Measurements from ENCODE around the gene PAX5.

PAX5 gene

DNA sequence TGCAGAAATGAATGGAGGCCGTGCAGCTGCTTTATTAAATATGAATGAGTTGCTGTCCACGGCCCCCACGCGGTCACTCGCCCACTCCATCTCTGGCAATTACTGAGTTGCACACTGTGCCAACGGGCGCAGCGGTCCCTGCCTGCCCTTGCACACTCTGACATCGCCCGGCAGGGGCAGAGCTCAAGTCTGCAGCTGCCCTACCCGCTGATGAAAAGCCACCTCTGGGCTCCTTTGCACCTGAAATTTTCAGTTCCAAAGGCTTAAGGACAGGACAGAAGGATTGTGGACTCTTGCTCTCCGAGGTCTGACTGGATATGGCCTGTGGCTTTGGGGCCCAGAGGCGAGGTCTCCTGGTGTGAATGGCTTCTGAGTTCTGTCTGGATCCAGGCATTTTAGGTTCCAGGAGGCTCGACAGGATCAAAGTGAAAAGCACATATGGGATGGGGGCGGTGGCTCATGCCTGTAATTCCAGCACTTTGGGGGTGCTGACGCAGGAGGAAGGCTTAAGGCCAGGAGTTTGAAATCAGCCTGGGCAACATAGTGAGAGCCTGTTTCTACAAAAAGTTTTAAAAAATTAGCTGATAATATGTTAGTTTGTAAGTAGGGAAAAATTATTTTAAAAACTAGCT lies 201.8 kb downstream of the PAX5 start:
- DNase-seq (ENCODE audit: low read depth), result no peak

DNA sequence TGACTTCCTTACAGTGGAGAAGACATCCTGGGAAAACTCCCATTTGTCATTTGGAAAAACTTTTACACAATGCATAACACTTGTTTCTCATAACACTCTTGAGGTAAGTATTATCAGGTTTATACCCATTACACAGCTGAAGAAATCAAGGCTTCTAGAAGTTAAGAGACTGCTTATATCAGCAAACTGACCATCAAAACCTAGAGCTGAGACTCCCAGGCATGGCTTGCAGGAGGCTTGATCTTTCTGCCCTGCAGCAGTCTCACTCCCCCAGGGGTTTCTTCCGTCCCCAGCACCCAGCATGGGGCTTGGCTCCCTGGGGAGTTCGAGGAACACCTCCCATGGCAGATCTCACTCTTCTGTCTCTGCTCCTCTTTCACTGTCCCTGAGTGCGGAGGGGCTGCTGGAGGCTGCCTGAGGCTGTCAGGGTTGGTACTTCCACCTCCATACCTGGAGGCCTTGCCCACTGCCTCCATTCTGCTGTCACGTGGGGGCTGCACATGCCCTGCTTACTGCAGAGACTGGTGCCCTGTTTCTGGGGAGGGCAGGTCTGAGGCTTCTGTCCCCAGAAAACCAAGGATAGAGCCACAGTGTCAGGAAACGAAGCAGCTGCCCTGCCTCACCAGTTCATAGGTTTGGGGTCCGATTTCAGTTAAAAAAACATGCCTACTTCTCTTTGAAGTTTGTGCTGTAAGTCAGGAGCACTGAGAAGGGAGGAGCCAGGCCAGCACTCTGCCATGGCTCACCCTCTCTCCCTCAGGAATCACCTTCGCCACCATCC lies 202.5 kb downstream of the PAX5 start:
- DNase-seq (ENCODE audit: low read depth), result no peak

DNA sequence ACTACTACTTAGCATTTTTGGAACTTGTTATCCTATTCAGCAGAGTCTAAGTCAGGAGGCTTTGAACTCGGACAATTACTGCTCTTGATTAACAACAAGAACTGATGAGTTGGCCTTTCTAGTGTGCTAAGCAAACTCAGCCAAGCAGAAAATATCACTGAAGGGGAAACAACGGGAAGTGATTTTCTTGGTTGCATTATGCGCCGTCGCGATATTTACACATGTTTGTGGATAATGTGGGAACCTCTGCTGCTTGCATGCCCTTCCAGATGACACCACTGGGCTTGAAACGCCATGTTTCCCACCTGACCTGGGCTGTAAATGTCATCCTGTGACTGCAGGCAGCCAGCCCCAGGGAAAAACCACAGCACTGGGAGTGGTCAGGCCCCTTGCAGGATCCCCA lies 205.5 kb downstream of the PAX5 start:
- no peak for DNase-seq (ENCODE audit: low read depth)

DNA sequence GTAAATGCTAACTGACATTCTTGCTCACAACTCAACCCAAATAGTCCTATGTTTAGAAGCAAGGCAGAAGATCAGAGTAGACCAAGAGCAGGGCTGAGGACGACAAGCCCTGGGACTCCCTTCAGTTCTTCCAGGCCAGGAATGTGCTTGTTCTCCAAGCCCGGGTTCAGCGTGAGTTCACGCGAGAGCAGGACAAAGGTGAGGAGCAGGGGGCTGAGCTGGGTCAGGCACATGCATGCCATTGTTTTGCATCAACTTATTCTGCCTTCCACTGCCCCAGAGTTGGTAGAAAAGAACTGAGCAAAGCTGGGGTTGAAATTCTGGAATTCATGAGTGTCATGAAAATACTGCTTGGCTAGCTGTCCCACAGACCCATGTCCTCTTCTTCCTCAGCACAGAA lies 206.5 kb downstream of the PAX5 start:
- no peak for DNase-seq (ENCODE audit: low read depth)

DNA sequence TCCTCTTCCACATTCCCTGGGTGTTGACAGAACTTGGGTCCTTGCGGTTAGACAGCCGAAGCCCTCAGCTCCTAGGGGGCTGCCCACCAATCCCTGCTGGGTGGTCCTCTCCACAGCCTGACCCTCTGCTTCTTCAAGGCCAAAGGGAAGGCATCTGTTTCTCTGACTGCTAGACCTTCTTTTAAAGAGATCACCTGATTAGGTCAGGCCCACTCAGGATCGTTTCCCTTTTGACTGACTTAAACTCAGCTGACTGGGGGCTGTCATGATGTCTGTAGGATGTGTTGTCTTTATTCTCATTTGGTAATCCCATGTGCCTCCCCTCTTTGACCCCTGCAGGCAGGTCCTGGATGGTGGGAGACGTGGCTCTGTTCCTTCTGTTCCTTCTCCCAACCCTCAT lies 207.5 kb downstream of the PAX5 start:
- no peak for DNase-seq (ENCODE audit: low read depth)

DNA sequence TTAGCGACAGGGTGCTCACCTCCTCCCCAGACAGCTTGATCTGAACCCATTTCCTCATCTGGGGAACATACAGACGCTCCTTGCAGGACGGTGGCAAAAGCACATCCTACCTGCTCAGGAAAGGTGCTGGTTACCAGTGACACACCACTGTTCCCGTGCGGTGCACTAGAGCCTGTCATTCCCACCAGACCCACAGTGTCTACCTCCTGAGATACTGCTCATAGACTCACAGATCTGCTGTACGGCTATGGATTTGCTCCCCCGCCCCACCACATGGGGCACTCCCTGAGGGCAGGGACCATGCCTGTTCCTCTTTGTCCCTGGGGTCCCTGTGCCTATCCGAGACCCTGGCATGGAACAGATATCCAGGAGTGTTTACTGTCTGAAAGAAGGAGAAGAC lies 208.9 kb downstream of the PAX5 start:
- DNase-seq (ENCODE audit: low read depth), result no peak

DNA sequence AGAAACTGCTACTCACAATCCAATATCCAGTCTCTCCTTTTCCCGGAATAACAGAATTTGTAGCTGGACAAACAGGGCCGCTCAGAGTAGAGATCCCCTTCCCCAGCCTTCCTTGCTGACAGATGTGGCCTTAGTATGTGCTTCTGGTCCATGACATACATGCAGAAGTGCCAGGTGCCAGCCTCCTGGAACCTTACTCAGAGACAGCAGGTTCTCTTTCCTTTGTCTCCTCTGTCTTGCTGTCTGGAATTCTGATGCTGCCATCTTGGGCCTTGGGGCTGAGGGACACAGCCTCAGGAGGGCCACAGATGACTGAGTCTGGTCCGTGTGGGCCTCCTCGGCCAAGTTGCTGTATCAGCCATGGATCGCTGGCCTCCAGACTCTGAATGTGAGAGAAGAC lies 210.1 kb downstream of the PAX5 start:
- DNase-seq (ENCODE audit: low read depth), result no peak

DNA sequence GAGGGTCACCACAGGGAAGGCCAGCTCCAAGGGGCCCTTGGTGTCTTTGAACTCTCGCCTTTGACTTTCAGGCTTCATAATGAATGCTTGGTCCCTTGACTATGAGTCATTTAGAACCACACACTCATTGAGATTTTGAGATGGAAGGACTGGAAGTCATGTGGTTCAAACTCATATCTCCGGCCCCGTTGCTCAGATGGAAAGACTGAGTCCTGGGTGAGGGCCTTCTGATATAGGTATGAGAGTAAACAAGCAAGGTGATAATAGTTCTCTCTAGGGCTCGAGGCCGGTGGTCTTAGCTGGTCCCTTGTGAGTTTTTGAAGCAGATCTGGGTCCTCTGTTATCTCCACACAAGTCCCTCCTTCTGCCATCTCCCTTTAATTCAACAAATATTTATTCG lies 210.6 kb downstream of the PAX5 start:
- no peak for DNase-seq (ENCODE audit: low read depth)

DNA sequence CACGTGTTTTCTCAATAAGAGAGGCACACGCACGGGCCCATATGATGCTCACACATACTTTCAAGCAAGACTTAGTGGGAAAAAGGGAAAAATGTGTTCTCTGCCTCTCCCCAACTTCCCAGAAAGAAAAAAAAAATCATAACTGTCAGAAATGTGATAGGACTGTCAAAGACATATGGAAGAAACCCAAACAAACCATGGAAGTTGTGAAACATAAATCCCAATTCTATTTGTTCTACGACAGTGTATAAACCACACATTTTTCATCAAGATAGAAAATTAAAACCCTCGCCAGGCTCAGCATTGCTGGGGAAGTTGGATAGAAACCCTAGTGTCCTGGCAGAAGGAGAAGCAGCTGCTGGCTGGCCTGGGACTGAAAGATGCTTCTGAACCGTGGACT lies 211.9 kb downstream of the PAX5 start:
- no peak for DNase-seq (ENCODE audit: low read depth)

DNA sequence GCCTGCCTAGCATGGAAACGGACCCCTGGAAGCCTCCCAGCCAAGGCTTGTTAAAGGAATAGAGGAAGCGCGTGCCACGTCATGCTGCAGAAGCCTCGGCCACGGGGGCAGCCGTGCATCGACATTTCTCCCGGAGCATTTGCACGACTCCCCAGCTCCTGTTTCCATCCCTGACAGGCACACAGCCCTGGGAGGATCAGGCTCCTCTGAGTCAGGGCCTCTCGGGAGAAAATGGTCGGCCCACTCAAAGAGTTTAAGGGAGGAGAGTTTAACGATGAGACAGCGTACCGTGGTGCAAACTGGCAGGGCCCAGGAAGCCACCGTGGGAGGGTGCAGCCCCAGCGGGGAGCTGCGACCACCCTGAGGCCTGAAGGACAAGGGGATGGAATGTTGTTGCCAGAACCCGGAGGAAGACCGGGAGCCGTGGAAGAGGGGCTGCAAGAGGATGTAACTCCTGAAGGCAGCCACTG lies 213.6 kb downstream of the PAX5 start:
- no peak for DNase-seq (ENCODE audit: low read depth)

DNA sequence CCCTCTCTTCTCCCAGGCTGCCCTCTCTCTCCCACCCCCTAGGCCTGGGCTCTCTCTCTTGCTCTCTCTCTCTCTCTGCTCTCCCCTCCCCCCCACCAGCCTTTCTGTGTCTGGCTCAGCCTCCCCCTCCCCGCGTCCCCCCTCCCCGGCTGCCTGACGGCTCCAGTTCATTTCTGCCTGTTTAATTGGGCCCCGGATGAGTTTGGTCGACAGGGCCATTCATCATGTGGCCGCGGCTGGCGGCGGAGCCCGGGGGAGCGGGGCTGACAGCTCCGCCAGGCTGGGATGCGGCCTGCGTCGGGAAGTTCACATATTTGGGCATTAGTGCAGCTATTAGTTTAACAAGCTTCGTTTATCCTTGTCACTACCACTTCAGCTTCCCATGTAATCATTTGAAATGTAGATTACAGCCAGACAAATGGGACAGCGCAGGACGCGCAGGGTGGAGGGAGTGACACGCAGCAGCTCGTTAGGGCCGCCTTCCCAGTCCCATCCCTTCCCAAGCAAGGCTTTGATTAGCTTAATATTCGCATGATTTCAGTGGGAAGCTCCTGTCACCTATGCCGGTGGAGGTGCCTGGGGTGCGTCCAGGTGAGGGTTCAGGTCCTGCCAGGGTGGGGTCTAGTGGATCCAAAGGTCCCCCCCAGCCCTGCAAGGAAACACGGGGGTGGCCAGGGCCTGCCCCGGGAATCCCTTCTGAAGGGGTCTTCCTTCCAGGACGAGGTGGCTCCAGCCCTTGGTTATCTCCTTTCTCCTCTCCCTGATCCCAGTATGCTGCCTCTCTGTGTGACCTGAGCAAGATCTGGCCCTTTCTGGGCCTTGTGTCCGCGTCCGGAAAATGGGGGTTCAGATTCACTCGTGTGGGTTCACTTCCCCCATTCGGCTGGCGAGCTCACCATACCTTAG lies 214.8 kb downstream of the PAX5 start:
- no peak for DNase-seq (ENCODE audit: low read depth)

DNA sequence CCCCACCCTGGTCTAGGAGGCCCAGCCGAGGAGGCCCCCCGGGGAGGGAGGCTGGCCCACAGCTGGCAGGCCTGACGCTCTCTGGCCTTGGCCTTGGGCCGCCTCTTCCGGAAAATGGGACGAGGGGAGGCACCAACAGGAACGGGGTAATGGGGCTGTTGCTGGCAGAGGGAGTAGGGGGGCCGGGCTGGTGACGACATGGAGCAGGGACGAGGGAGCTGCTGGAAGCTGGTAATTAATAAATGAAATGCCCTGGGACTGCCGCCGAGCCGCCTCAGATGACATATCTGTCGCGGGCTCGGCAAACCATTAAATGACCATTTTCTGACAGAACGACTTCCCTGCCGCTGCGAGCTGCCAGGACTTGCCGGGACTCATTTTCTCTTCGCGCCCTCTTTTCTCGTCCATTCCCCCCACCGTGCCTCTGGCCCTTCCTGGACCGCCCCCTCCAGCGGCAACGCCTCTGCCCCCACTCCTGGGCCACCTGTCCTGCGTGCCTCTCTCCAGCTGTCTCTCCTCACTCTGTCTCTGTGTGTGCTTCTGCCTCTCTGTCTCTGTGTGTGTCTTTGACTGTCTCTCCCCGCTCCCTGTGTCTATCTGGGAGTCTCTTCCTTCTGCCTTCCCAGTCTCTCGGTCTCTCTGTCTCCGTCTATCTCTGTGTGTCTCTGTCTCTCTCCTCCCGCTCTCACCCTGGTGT lies 215.7 kb downstream of the PAX5 start:
- no peak for DNase-seq (ENCODE audit: low read depth)

DNA sequence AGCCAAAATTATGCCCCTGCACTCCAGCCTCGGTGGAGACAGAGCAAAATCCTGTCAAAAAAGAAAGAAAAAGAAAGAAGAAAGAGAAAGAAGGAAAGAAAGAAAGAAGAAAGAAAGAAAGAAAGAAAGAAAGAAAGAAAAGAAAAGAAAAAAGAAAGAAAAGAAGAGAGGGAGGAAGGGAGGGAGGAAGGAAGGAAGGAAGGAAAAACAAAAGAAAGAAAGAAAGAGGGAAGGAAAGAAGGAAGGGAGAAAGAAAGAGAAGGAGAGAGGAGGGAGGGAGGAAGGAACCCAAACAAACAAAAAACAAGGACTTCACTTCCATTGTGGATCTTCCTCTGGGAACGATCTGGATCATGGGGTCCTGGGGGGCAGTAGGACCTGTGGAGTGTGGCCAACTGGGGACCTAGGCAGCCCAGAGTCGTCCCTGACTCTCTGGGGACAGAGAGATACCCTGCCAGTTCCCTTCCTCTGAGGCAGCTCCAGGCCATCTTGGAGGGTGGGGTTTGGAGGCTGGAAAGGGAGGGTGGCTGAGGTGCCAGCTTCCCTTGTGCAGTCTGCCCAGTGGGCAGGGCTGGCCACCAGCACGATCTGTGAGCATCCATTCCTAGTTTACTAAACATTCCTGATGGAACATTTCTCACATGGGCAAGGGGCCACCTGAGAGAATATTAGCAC lies 216.8 kb downstream of the PAX5 start:
- no peak for DNase-seq (ENCODE audit: low read depth)

DNA sequence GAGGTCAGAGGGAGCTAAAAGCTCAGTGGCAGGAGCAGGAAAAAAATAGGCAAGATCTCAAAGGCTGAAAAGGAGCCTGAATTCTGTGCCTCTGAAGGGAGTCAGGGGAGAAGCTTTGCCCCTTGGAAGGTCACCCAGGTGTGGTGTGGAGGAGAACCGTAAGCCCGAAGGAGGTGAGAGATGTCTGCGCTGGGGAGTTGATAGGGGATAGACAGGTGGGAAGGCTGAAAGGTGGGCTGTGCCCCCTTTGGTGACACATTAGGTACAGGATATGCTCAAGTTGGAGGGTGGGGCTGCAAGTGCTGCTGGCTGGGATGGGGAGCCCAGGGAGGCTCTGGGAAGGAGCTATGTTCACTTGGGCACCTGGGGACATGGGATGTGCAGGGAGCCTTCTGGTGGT lies 217.7 kb downstream of the PAX5 start:
- no peak for DNase-seq (ENCODE audit: low read depth)

DNA sequence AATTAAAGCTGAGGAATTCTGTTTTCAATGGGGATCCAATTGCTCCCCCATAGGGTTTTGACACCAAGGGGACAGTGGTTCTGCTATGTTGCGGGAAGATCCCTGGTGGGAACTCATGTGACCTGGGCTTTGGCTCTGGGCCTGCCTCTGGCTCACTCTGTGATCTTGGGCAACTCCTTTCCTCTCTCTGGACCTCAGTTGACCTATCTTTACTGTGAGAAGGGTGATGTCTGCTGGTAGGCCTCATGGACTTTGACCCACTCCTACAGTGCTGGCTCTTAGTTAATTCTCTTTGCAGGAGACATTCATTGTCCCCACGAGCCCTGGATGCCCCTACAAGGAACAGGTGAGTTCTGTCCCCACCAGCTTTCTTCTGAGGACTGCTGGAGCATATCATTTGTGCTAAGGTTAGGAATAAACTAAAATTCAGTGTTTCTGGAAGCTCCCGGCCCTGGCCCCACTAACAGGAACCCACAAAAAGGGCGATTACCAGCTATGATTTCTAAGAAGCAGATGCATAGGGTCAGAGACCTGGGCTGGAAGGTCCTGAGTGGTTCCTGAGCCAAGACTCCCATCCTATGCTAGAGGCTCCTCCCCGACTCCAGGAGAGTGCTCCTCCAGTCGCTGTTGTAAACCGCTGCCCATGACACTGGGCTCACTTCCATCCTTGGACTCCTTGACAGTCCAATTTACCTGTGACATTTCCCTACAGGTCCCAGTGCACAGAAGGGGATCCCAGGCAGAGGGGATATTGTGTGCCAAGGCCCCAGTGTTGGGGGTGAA lies 218.3 kb downstream of the PAX5 start:
- DNase-seq (ENCODE audit: low read depth), result no peak

DNA sequence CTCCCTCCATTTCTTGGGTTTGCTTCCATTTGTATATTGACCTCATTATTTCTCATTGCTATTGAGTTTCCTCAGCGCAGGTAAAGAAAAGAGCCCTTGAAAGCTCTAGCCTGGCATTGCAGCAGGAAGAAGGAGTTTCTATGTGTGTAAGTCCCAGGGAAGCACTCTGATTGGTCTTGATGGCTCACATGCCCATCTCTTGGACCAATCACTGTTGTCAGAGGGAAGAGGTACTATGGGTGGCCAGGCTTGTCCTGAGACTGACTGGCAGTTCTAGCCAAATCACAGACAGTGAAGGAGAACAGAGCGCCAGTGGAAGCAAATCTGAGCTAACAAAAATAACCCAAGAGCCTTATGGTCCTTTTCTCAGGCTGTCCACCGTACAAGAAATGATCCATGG lies 219.0 kb downstream of the PAX5 start:
- DNase-seq (ENCODE audit: low read depth), result no peak

DNA sequence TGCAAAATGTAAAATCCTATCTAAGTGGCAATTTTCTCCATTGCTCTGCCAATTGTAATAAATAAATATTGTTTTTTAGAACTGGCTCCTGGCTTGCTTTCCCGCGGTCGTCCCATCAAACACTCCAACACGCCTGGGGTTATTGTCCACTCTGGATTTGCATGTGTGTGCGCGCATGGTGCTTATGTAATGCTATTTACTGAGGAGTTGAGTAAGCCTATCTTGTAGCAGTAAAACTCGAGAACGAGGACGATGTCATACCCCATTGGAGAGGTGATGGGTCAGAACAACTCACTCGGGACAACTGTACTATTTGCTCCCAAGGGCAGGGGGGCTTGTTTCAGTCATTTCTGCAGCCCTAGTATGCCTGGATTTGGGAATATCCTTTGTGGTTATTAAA lies 220.9 kb downstream of the PAX5 start:
- DNase-seq (ENCODE audit: low read depth), result no peak

DNA sequence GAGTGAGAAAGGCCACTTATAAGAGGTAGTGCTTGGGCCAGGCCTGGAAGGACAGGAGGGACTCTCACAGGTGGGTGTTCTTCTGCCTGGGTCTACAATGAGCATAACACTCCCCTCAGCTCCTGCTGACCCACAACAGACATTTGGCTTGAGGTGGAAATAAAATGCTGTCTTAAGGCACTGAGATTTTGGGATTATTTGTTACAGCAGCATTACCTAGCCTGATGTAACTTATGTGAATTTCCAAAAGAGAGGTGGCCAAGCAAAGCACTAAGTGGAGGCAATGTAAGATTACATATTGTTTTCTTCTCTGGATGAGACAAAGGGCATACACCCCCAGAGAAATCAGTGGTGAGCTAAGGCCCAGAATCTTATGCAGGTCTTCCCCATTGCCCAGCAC lies 221.5 kb downstream of the PAX5 start:
- no peak for DNase-seq (ENCODE audit: low read depth)

DNA sequence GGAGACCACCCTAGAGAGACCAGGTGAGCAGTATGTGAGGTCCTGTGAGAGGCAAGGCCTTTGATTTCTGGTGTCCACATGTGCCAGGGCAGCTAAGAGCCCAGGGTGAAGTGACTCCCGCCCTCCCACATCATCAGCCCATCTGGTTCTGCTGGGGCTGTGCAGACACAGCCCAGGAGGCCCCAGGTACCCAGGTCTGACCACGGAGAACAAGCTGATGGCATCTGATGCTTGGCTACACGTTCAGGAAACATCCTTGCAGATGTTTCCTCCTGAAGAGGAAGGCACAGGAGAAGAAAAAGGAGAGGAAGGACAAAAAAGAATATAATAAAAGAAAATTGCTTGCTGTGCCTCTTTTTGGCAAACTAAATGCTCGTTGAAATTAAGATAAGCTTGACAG lies 225.8 kb downstream of the PAX5 start:
- DNase-seq (ENCODE audit: low read depth), result no peak

DNA sequence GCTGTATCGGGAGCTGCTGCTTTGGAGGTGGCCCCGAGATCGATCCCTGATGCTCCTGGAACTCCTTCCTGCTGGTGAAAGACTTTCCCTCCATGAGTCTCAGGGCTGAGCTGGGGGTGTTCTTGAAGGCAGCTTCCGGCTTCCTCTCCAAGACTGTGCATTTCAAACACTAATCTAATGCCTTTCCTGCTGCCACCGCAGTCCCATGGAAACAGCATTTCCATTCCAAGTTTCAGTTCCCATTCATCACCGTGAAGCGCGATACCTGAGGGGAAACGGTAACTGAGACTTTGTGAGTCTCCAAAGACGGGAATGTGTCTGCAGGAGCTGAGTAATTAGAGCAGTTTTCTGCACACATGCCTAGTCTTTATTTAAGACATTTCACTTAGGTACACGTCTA lies 230.1 kb downstream of the PAX5 start:
- DNase-seq (ENCODE audit: low read depth), result no peak

Data from activated T-cell treated with anti-CD3 and anti-CD28 coated beads for 1 hour (primary cell).